Urothelium cell line (cell line): Measurements from ENCODE around the gene ZNF611.
"Not testable (repeated sequence)": the region's sequence is repeated elsewhere in the genome, so short reads cannot be mapped to it uniquely, and the experiment has no call there.

ENCODE experiments used
- DNase-seq: peaks from one replicate; pipeline ENCODE4 v3.0.0; 2011; ENCODE audit warnings: low spot score, mixed read lengths
- FAIRE-seq: peaks from 2 replicates; lab custom pipeline; 2011; peaks lifted over from hg19 to GRCh38; lab: Jason Lieb, UNC

The ZNF611 gene

DNA sequence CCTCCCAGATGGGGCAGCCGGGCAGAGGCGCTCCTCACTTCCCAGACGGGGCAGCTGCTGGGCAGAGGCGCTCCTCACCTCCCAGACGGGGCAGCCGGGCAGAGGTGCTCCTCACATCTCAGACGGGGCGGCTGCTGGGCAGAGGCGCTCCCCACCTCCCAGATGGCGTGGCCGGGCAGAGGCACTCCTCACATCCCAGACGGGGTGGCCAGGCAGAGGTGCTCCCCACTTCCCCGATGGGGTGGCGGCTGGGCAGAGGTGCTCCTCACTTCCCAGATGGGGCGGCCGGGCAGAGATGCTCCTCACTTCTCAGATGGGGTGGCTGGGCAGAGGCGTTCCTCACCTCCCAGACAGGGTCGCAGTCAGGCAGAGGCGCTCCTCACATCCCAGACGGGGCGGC lies 14.3 kb downstream of the ZNF611 start:
- not testable (repeated sequence) for DNase-seq, FAIRE-seq

DNA sequence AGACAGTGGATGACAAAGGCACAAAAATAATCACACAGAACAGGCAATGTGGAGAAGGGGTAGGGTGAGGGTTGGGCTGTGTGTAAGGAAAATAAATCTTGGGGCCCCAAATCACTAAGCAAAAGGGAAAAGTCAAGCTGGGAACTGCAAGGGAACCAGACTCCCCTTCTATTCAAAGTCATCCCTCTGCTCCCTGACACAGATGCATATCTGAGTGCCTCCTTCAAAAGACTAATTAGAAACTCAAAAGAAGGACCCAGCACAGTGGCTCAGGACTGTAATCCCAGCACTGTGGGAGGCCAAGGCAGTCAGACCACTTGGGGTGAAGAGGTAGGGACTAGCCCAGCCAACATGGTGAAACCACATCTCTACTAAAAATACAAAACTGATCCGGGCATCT lies 18.3 kb downstream of the ZNF611 start:
- DNase-seq = no peak
- no peak for FAIRE-seq

DNA sequence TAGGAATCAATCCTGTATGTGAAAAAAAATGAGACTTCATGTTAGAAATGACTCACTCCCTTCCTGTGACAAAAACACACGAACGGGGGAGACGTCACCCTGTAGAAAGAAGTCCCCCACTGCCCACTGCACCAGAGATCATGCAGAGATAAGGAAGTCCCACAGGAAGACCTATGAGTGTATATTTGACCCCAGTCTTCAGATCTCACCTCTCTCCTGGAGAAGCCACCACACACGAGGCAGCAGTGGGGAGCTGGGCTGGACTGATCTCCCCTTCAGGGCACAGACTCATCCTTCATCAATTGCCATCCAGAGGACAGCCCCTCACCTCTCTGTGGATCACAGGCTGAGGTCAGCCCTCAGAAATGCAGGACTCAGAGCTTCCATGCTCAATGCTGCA lies 18.9 kb downstream of the ZNF611 start:
- not testable (repeated sequence) for FAIRE-seq, DNase-seq

DNA sequence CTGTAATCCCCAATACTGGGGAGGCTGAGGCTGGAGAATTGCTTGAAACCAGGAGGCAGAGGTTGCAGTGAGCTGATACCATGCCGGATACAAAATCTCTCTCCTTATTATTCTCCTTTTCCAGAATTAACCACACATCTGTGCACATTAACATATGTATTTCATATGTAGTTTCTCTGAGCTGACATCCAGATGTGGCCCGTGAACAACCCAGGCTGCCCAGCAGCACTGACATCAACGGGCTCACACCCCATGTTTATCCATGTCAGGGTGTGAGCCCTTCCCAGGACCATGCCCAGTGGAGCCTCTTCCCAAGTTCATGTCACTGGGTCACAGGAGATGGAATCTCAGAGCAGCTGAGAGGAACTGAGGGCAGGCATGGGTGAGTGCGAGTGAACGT lies 19.5 kb downstream of the ZNF611 start:
- not testable (repeated sequence) for DNase-seq, FAIRE-seq

DNA sequence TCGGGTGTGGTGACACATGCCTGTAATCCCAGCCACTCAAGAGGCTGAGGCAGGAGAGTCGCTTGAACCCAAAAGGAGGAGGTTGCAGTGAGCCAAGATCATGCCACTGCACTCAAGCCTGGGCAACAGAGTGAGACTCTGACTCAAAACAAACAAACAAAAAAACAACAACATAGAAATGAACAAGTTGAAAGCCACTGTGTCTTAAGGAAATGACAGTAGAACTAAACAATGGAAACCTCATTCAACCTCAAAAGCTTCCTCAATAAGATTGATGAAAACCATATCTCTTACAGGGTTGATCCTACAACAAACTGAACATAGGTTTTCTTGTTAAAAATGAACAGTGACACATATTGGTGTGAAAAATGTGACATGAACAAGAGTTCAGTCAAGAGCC lies 21.8 kb downstream of the ZNF611 start:
- FAIRE-seq = peak; percentile 20
- not testable (repeated sequence) for DNase-seq

DNA sequence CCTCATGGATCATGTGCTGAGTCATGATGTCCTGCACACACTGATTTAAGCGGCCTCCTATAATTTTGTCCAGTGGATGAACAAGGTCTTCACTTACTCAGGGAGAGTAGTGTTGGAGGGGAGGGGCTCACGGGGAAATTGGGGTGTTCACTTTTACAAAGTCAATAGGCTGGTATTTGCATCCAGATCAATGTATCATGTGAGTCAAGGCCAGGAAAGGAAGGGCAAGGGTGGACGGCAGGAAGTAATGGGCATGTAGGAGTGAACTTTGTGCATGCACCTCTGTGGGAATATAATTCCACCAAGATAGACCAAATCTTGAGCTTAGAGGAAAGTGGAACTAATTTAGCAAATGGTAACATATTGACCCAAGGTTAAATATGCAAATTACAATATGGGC lies 23.2 kb downstream of the ZNF611 start:
- FAIRE-seq, DNase-seq: not testable (repeated sequence)

DNA sequence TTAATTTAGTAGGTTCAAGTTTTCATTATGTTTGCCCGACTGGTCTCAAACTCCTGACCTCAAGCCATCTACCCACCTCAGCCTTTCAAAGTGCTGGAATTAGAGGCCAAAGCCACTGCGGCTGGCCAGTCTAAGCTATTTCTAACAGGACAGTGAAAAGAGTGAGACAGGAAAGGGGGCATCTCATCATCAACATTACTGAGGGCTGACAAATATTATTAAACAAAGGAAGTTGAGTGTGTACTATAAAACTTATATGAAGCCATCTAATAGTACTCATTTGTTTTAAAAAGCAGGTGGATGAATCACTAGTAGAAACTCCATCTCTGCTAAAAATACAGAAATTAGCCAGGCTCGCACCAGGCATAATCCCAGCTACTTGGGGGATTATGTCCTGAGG lies 24.3 kb downstream of the ZNF611 start:
- FAIRE-seq (no peak), DNase-seq (no peak)

DNA sequence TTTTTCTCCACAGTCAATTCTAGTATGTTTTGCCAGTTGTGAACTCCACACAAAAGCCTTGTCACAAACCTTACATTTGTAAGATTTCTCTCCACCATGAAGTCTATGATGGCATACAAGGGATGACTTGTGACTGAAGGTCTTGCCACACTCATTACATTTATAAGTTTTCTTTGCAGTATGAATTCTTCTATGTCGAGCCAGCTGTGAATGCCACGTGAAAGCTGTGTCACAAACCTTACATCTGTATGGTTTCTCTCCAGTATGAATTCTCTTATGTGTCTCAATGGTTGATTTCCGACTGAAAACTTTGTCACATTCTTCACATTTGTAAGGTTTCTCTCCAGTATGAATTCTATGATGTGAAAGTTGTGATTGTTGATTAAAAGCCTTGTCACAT lies 29.2 kb downstream of the ZNF611 start:
- DNase-seq, FAIRE-seq: not testable (repeated sequence)

DNA sequence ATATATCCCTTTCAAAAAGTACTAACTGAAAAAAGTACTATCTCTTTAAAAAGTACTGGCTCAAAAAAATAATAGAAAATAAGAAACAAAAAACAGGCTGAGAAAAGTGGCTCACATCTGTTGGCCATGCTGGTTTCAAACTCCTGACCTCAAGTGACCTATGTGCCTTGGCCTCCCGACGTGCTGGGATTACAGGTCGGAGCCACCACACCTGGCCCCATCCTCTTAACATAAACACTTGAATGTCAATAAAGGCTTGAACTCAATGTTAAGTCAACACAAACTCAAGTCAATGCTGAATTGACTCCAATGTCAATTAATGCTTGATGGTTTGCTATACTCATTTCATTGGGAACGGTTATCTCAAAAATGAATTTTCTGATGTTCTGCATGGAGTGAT lies 30.9 kb downstream of the ZNF611 start:
- FAIRE-seq = no peak
- no peak for DNase-seq

DNA sequence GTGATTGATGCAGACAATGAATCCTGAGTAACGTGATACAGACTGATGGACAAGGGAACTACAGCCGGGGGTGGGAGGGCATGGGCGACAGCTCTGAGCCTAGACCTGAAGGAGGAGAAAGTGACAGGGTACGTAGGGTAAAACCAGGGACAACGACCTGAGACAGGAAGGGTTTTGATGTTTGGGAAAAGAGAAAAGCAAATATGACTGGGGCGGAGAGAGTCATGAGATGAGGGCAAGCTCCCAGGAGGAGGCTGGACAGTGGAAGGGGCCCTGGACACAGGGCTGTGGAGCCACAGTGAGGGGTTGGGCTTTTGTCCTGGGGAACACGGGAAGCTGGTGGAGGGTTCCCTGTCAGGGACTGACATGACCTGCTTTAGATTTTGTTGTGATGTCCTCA lies 34.2 kb downstream of the ZNF611 start:
- FAIRE-seq = no peak
- no peak for DNase-seq

DNA sequence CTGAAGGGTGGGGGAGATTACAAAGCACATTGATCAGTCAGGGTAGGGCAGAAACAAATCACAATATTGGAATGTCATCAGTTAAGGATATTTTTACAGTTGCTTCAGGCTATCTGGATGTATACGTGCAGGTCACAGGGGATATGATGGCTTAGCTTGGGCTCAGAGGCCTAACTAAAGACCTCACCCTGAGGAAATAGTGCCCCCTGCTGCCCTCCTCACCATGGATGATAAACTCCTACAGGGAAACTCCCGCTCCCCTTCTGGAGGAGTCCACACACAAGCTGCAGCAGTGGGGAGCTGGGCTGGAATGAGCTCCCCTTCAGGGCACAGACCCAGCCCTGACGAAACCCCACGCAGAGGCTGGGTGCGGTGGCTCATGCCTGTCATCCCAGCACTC lies 35.3 kb downstream of the ZNF611 start:
- not testable (repeated sequence) for FAIRE-seq

DNA sequence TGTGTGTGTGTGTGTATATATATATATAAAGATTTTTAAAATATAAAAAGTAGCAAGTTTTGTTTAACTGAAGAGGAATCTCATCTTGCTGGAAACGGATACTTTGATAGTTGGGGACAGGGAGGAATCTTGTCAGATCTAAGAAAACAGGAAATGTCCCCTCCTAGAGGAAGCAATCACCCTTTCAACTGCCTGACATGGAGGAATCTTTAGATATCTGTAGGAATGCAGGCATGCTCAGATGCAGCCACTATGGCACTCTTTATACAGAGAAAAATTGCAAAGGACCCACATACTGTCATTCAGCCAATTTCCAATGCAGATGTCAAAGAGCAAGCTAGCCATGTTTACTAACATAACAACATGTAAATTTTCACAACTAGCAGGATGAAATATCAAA lies 38.8 kb downstream of the ZNF611 start:
- no peak for FAIRE-seq
- DNase-seq = no peak

More for the DNA sequence above, 35.3 kb downstream of the ZNF611 start:
- DNase-seq = not testable (repeated sequence)

DNA sequence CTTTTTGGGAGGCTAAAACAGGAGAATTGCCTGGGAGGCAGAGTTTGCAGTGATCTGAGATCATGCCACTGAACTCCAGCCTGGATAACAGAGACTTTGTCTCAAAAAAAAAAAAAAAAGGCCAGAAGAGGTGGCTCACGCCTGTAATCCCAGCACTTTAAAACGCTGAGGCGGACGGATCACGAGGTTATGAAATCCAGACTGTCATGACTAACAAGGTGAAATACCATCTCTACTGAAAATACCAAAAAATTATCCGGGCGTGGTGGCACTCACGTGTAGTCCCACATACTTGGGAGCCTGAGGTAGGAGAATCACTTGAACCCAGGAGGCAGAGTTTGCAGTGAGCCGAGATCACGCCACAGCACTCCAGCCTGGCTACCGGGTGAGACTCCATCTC lies 39.9 kb downstream of the ZNF611 start:
- FAIRE-seq = no peak
- DNase-seq = no peak

DNA sequence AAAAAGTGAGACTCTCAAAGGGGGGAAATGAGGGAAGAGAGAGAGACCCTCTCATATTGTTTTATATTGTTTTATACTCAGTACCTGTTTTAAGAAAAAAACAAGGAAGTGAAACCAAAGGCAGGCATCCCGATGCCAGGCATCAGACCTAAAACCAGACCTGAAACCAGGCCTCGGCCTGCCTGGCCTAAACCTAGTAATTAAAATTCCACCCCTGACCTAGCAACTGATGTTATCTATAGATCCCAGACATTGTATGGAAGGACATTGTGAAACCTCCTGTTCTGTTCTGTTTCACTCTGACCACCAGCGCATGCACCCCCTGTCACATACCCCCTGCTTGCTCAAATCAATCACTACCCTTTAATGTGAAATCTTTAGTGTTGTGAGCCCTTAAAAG lies 40.6 kb downstream of the ZNF611 start:
- not testable (repeated sequence) for DNase-seq, FAIRE-seq

DNA sequence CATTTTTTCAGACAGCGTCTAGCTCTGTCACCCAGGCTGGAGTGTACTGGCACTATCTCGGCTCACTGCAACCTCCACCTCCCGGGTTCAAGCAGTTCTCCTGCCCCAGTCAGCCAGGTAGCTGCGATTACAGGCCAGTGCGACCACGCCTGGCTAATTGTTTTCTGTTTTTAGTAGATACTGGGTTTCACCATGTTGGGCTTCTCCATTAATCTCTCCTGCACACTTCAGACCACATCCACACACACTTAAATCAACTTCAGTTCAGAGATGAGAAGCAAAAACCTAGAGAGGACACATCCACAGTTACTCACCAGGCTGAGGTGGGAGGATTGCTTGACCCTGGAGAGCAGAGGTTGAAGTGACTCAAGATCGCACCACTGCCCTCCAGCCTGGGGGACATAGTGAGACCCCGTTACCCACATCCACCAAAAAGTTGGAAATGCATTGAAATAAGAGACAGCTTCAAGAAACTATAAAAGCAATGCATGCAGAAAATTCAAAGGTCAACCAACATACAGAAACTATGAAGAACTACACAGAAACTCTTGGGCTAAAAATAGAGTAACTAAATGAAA lies 42.3 kb downstream of the ZNF611 start:
- no peak for DNase-seq

DNA sequence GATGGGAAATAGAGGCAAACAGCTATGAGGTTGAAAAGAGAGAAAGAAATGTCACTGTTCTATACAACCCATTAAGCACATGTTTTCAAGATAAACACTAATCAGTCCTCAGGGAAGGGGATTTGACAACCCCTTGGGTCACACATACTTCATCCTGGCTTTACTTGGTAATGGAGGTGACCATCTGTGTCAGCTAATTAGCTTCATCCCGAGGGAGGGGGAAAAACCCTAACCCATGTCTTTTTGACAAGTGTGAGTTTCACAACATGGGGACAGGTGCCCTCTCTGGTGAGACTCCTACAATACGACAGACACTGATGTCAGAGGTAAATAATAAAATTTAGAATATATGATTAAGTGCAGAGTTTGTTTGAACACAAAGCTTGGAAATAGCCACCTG lies 43.1 kb downstream of the ZNF611 start:
- no peak for DNase-seq
- no peak for FAIRE-seq

More for the DNA sequence above, 42.3 kb downstream of the ZNF611 start:
- FAIRE-seq = no peak

DNA sequence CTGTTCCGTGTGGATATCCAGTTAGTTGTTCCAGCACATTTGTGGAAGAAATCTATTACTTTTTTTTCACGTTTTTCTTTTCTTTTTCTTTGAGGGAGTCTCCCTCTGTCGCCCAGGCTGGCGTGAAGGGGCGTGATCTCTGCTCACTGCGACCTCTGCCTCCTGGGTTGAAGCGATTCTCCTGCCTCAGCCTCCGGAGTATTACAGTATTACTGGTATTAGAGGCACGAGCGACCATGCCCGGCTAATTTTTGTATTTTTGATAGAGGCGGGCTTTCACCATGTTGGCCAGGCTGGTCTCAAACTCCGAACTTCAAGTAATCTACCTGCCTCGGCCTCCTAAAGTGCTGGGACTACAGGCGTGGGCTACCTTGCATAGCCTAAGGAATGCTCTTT lies 43.6 kb downstream of the ZNF611 start:
- DNase-seq (no peak), FAIRE-seq (no peak)

DNA sequence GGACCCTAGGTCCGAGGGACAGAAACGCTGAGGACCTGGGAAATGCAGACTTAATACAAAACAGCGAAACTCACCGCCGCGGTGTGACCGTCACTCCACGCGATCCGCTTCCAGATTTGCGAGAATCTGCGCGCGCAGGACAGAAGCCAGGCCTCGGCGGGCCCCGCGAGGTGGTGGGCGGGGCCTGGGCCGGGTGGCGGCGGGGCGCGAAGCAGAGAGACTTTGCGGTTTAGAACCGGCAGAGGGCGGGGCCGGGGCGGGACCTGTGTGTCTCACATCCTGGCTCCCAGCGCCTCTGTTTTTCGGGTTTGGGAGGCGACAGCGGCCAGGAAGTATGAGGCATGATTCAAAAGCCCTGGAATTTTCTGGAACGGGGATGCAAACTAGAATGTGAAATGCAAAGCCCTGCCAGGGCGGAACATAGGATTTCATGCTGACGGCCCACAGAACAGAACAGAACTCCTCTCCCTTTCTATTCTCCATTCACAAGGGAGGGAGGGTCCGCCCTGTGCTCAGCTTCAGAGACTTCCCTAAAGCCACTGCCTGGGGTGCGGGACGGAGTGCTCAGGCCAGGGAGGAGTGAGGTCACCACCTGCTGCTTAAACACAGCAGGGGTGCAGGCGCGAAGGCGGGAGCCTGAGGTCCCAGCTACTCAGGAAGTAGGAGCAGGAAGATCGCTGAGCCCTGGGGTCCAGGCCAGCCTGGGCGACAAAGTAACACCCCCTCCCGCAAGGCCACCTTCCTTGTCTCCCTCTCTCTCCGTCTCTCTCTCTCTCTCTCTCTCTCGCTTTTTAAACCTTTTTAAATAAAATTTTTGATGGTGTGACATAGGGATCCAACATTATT lies 44.3 kb downstream of the ZNF611 start:
- FAIRE-seq (no peak), DNase-seq (peak; percentile 92)

DNA sequence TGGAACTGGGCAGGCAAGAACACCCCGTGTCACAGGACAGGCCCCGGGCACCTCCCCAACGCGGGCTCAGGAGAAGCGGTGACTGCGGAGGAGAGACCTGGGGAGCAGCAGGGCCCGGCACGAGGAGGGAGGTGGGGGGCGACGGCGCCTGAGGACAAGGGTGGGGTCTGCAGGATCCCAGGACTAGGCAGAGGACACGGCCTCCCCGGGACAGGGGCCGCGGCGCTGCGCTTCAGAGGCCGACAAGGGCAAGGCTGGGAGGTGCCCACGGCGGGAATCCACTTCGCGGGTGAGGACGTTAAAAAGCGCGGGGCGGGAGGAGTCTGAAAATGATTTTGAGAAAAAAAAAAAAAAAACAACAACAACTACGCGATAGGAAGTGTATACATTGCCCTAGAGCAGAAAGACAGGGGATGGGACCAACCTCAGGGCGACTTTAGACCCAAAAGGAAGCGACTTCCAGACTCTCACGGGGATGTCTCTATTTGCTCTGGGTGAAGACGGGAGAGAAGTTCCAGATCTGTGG lies 44.9 kb downstream of the ZNF611 start:
- DNase-seq = peak; percentile 34
- FAIRE-seq = no peak

DNA sequence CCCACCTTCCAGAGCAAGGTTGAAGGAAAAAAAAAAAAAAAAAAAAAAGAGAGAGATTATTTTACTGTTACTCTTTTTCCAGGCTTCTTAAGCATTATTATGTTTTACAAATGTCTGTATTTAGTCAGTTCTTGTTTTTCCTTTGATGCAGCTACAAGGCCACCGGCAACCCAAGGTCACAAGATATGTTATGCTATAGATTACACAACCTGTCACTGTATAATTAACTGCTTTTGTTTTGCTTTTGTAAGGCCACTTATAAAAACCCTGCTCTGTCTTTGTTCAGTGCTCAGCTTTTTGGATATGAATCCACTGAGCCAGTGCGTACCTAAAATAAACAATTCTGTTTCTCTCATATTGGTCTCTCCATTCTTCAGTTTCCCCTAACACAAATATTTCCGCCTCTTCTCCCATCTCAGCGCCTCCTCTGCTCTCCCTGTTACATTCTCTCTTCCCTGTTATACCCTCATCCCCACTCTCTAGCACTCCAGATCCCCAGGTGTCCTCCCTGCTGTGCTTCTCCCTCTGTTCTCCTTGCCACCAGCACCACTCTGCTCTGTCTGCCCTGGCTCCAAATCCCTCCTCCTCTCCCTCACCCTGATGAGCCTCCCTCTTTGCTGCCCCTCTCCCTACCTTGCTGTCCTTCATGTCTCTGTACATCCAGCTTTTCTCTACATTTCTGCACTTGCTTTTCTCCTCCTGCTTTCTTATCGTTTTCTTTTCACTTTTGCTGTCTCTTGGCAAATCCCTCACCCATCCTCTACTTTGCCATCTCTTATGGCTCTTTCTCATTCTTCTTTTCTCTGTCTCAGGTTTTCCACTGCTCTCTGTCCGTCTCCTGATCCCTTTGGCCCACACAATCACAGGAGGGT lies 45.7 kb downstream of the ZNF611 start:
- FAIRE-seq = not testable (repeated sequence)

DNA sequence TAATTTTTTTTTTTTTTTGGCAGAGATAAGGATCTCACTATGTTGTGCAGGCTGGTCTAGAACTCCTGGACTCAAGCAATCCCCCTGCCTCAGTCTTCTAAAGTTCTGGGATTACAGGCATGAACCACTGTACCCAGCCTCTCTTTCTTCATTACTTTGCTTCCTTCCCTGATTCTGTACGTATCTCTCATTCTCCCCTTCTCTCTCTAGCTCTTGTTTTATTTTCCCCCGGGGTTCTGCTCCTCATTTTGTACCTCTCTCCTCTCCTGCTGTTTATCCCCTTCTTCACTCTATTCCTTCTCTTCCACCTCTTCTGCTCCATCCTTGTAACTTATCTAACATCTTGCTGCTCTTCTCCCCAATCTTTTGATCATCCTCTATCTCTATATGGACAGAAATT lies 46.5 kb downstream of the ZNF611 start:
- DNase-seq = no peak
- no peak for FAIRE-seq

More for the DNA sequence above, 45.7 kb downstream of the ZNF611 start:
- DNase-seq = not testable (repeated sequence)
